Activated T-helper 1 cell treated with anti-CD3 and anti-CD28 coated beads, Interleukin-12 subunit alpha, Interleukin-12 subunit beta, Interleukin-2, Interleukin-4 antibody, amounts not matched to agents 30 ng/mL and 10 ng/mL and 1 ng/mL, durations not matched to agents 14 hours and 24 hours and 36 hours (primary cell): ENCODE data around the gene NRSN1. TPM values are rescaled to one million over a fixed set of nuclear protein-coding genes. Genes with fewer than 3 reads are reported as not detected.

Source experiments
- DNase-seq: peaks from one replicate; pipeline ENCODE4 v3.0.0; 2021; ENCODE audit warnings: low spot score
- H3K27ac Mint-ChIP-seq: one replicate; pipeline ENCODE4 v1.8.0; 2021; ENCODE audit warnings: mild to moderate bottlenecking, mixed read lengths
- H3K27me3 Mint-ChIP-seq: one replicate; pipeline ENCODE4 v1.8.0; 2022; ENCODE audit warnings: mild to moderate bottlenecking, moderate library complexity, mixed read lengths; ENCODE audit not compliant: insufficient read depth
- H3K36me3 Mint-ChIP-seq: one replicate; pipeline ENCODE4 v1.8.0; 2021; ENCODE audit warnings: low read depth, mixed read lengths
- H3K4me1 Mint-ChIP-seq: one replicate; pipeline ENCODE4 v1.8.0; 2021; ENCODE audit warnings: low read depth, mixed read lengths
- H3K4me3 Mint-ChIP-seq: one replicate; pipeline ENCODE4 v1.8.0; 2021; ENCODE audit warnings: mild to moderate bottlenecking, moderate library complexity, mixed read lengths
- H3K9me3 Mint-ChIP-seq: one replicate; pipeline ENCODE4 v1.8.0; 2021; ENCODE audit warnings: mixed read lengths
- intact Hi-C: fragments of 100-400 bp; cut with micrococcal nuclease; formaldehyde crosslinking; loops from one replicate; pipeline ENCODE4 v1.15.1; 2024
- total RNA-seq: library from RNA; stranded (reverse); gene quantifications from 2 replicates; pipeline ENCODE4 v1.2.3, GENCODE V29; 2022

NRSN1 gene
- total RNA-seq, 1 donor from 2014 or later, result not detected

DNA sequence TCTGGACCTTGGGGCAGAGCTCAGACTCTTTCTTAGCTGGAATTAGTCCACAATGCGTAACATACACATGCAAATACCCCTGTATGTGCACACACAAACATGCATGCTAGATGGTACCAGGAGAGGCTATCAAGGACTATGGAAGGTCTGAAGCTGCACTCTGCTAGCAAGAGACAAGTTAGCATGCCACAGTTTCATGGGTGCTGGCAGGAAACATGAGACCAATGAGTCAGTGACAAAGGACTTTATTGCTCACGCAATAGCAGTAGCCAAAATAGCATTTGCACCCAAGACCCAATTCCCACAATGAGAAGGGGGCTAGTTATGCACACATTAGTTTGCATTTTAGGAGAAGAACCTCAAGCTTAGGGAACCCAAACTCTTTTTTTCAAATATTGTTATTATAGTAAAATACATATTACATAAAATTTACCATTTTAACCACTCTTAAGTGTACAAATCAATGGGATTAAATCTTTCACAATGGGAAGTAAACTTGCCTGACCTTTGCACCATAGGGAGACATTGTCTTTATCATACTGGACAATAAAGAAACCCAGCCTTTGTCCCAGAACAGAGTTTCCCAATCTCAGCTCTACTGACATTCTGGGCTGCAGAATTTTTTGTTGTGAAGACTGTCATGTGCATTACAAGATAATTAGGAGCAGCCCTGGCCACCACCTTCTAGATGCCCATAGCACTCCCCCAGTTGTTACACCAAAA is 69.1 kb downstream of the NRSN1 start:
- intact Hi-C loops, result no loop called here
- H3K9me3 Mint-ChIP-seq, result no peaks in the 10 kb centered on the region
- H3K36me3 Mint-ChIP-seq, result no peaks in the 10 kb centered on the region

DNA sequence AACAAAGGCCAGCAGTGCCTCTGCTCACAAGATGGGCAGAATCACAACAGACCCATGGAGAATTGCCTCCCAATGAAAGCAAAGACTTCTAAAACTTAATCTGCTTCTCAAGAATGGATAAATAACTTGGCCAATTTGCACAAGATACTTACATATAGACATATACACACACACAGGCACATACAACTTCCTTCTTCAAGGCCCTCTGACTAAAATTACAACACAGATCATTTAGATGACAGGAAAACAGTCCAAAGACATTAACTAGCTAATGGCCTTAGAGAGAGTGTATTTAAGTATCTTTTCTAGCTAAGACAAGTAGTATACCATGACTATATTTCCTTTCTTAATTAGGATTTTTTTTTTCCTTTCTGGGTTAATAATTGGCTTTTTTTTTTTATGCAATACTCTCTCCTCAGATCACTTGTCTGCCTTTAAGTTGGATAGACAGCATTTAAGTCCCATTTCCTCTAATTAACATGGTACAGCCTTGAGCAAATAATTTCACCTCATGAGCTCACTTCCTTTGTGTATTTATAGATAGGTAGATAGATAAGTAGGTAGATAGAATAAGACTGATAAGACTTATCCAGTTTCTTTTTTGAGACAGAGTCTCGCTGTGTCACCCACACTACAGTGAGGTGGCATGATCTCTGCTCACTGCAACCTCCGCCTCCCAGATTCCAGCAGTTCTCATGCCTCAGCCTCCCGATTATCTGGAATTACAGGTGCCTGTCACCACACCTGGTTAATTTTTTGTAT is 70.0 kb downstream of the NRSN1 start:
- Mint-ChIP-seq H3K4me1 (no peaks in the 10 kb centered on the region), H3K36me3 (no peaks in the 10 kb centered on the region), H3K27ac (no peak overlapping the region), H3K27me3 (peaks cover 6% of the 10 kb centered on the region), H3K9me3 (no peaks in the 10 kb centered on the region), H3K4me3 (no peak overlapping the region)
- no peak for DNase-seq
- intact Hi-C loops, result no loop called here

More for the DNA sequence above, 69.1 kb downstream of the NRSN1 start:
- Mint-ChIP-seq H3K27ac (no peak overlapping the region), H3K4me3 (no peak overlapping the region), H3K4me1 (no peaks in the 10 kb centered on the region), H3K27me3 (peaks cover 4% of the 10 kb centered on the region)
- DNase-seq, result no peak

Other genes starting within 250 kb of the NRSN1 start
- gene DCDC2, start 231.8 kb downstream of the NRSN1 start, total RNA-seq, result not detected in 2 replicates